Fibroblast of skin of scalp (primary cell): ENCODE results near the gene LIN37. TPM values are rescaled to one million over a fixed set of nuclear protein-coding genes. Genes with fewer than 3 reads are reported as not detected.

ENCODE experiments used
- DNase-seq: peaks from one replicate; pipeline ENCODE4 v3.0.0-alpha.2; 2013
- polyA plus RNA-seq, 2 experiments: library from polyadenylated mRNA; unstranded; fragments of 120-200 nt; gene quantifications; one replicate each; pipeline ENCODE4 v1.2.1, GENCODE V29; 2013; ENCODE audit not compliant: insufficient read length in 2 of 2

The LIN37 gene, protein sequence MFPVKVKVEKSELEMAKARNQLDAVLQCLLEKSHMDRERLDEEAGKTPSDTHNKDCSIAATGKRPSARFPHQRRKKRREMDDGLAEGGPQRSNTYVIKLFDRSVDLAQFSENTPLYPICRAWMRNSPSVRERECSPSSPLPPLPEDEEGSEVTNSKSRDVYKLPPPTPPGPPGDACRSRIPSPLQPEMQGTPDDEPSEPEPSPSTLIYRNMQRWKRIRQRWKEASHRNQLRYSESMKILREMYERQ
- 14.3 TPM for polyA plus RNA-seq (2013, experiment 1 of 2; ENCODE audit: insufficient read length)
- polyA plus RNA-seq (2013, experiment 2 of 2; ENCODE audit: insufficient read length): 9.8 TPM

DNA sequence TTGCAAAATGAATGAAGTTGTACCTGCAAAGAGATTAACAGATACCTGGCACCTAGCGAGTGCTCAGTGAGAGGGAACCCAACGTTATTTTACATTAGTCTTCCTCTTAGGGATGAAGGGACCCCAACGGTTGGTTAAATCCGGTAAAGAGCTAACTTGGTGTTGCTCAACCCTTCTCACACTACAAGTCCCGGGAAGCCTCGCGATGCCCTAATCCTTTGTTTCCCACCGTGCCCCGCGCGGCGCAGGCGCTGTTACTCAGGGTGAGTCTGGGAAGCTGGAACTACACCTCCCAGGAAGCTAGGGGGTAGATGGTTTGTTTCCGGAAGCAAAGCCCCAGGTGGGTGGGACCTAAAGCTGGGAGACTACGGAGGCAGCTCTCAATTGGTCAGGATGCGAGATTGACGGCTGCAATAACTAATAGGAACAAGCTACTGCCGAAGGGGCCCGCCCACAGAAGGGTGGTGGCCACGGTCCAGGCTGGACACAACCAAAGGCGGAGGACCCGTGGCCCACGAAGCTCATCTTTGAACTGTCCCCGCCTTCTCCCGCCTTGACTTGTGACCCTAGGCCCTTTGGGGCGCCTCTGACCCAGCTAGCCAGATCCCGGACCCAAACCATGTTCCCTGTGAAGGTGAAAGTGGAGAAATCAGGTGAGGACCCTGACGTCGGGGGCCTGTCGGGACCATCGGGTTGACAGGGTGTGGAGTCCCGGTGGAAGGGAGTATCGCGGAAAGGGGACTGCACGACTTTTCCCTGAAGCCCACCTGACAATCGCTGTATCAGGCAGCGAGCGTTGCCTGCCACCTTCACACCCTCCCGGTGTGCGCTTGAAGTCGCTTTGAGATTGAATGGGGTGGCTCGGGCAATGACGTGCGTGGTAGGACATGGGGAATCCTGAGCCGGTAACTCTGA, at the start of gene LIN37:
TSS of gene LIN37 (plus strand) at position 471 of the 915 bp plus-strand sequence. CDS start at position 620, 149 bp downstream.
- peak; percentile 99 for DNase-seq

DNA sequence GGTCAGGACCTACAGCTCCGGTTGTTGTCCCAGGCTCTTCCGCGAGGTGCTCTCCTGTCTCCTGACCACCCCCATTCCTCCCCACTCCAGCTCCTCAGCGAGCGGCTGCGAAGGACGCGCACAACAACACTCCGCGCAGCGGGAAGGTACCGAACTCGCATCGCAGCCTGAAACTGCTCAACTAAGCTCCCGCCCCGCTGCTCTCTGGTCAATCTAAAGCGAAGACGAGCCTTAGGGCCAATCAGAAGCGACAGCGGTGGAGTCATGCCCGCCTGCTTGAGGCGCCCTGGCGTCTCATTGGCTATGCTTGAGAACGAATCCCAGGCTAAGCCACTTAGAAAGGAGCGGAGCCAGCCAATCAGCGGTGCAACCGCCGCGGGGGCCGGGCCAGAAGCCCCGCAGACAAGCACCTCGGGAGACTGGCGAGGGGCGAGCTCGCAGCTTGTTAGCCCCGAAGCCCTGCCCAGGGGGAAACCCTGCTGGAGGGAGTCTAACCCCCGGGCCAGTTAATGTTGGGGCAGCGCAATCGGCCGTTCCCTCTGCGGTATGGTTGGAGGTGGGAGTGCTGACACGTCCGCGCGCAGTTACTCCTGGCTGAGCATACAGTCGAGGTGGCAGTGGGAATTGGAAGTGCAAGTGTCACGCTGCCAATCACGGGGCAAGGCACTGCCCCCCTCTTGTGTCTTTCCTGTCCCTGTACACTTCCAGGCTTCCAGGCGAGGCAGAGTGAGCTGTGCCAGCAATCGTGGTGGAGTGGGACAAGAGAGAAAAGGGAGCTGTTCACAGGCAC, 46.0 kb upstream of the LIN37 start:
- DNase-seq: peak; percentile 97

DNA sequence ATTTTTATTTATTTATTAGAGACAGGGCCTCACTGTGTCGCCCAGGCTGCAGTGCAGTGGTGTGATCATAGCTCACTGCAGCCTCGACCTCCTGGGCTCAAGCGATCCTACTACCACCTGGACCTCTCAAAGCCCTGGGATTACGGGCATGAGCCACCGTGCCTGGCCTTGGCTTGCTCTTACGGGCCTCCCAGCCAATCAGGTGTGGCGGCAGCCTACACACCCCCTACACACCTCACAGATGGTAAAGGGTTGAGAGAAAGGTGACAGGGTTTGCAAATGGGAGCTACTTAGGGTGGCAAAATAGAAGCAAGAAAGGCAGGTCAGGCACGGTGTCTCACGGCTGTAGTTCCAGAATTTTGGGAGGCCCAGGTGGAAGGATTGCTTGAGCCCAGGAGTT, 45.0 kb upstream of the LIN37 start:
- no peak for DNase-seq

DNA sequence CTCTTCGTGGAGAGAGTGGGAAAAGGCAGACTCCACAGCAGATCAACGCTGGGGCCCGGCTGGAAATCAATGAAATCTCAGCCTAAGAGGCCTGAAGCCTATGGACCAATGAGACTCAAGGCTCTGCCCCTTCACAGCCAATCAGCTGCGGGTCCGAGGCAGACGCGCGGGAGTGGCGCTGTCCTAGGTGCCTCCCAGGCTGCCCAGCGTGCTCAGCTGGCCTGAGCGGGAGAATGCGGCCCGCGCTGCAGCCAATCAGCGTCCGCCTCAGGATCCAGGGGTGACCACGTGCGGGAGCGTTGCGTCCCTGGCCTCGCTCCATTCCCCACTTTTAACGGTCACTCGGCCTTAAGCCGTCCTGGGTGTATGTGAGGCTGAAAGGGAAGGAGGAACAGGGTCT, 44.2 kb upstream of the LIN37 start, which contains the start of gene ZBTB32:
TSS of gene ZBTB32 (plus strand) at position 341 of the 400 bp plus-strand sequence. CDS start 10,069 bp downstream, outside the sequence.
- DNase-seq: peak; percentile 61

DNA sequence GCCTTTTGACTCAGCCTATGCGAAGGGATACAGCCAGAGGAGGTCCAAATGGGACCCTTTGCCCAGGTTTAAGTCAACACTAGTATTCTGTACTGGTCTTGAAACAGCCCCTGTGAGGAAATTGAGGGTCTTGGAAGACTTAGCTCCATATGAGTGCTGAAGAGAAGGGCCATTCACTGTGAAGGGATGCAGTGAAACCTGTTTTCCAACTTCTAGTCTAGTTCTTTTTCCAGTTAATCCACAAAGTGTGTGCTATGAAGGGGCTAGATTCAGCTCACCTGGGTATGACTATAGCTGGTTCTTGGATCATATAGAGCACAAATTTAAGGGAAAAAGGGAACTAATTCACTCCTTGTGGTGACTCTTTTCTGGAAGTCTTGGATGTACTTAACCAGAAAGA, 40.0 kb upstream of the LIN37 start:
- no peak for DNase-seq

DNA sequence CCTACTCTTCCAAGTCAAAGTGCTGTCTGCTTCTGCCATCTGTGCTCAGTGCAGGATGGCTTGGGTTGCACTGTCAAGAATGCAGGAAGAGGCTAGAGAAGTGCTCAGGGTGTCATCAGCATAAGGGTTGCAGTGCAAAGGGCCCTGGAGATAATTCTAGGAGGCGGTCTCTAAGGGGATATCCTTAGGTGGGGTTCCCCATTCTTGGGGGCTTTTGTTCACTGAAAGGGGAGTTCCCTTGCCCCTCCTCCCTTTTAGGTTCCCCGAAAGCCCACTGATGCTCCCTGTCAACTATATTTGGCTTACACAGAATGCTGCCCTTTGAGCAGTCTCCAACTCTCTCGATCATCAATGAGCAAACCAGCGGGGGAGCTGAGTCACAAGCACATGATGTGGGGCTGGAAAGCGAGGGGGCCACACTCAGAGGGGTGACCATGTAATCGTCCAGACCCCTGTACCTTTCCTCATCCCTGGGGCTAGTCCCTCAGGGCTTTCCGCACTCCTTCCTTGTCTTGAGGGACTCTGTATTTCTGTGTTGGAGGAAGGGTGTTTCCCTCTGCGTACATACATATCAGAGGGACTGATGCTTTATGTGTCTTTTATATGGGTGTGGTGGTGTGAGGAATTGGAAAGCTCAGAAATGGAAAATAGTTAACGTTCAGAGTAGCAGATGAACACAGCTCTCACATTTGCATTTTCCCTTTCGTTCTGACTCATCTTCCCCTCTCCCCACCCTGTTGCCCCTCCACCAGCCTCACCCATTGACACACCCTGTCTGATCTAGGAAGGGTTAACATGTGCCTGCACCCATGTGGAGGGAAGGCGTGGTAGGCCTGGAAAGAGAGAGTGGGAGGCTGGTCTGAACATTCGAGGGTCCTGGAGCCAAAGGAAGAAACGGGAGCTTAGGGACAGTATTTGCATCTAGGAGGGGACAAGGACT, 37.3 kb upstream of the LIN37 start:
- no peak for DNase-seq

DNA sequence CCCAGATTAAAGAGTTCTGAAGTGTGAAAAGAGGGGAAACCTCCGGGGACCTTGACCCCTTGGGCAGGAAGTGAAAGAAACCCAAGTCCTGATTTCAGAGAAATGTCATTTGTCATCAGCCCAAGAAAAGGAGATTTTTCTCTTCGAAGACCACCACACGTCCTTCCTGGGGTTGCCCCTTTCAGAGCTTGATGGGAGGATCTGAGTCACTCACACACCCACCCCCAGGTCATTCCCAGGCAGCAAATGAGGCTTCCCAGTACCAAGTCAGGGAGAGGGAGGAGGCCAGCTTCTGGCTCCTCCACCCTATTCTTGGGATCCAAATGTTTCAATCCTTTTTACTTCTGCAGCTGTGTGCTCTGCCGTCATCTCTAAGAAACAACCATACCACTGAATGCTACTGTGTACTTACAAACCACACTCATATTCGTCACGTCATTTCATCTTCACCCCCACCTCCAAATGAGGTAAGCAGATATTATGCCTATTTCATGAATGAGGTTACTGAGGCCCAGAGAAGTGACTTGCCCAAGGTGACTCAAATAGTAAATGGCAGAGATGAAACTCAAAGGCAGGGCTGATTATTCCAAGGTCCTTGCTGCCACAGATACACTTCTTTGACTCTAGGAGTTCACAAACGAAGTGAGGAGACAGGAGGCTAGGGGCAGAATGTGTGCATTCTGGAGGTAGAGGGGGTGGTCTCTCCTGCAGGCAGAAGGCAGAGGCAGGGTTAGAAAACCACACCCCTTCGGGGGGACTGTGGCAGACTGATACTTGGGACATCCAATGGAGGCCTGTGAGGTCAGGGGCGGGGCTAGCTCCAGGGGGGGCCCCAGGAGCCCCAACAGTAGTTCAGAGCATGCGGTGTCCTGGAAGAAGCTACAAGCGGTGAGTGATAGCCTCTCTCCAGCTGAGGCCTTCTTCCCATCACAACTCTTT, 35.5 kb upstream of the LIN37 start:
- no peak for DNase-seq

DNA sequence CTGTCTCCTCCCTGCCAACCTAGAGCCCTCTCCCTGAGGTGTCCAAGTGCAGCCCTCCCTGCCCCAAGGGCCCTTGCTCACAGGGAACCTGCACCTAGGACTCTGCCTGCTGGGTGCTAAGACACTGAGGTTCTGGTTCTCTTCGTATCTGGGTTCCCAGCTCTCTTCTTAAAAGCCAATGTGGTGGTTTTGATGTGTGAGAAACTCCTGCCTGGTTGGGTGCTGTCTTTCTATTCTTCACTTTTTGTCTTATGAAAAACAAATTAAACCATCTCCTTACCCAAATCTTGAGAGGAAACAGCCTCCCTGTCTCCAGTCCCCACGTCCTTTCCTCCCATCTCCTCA, 34.9 kb upstream of the LIN37 start:
- no peak for DNase-seq

DNA sequence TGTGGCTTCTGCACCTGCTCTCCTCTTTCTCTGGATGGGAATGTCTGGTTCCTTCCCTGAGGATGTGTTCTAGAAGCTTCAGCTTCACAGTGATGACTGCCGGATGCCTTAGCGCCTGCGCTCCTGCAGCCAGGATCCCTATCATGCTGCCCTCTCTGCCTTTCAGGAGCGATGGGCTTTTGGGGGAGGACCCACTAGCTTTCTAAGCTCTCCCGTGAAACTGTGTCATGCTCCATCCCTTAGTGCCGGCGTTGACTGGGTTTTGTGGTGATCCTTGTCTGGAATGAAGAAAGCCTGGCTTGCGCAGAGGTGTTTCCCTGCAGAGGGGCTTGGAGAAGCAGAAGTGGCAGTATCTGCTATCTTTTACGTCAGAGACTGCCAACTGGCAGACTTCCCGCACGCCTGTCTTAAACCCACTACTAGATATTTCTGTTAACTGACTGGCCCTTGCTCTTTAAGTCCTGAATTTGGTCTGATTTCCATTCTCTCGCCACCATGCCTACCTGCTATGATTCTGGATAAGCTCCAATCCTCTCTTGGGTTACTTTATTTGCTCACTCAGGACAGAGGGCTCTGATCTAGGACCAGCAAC, 34.4 kb upstream of the LIN37 start:
- DNase-seq: no peak

DNA sequence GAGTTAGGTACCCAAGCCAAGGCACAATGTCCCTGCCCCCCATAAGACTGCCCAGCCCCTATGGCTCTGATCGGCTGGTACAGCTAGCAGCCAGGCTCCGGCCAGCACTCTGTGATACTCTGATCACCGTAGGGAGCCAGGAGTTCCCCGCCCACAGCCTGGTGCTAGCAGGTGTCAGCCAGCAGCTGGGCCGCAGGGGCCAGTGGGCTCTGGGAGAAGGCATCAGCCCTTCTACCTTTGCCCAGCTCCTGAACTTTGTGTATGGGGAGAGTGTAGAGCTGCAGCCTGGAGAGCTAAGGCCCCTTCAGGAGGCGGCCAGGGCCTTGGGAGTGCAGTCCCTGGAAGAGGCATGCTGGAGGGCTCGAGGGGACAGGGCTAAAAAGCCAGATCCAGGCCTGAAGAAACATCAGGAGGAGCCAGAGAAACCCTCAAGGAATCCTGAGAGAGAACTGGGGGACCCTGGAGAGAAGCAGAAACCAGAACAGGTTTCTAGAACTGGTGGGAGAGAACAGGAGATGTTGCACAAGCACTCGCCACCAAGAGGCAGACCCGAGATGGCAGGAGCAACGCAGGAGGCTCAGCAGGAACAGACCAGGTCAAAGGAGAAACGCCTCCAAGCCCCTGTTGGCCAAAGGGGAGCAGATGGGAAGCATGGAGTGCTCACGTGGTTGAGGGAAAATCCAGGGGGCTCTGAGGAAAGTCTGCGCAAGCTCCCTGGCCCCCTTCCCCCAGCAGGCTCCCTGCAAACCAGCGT, 33.6 kb upstream of the LIN37 start:
- no peak for DNase-seq

DNA sequence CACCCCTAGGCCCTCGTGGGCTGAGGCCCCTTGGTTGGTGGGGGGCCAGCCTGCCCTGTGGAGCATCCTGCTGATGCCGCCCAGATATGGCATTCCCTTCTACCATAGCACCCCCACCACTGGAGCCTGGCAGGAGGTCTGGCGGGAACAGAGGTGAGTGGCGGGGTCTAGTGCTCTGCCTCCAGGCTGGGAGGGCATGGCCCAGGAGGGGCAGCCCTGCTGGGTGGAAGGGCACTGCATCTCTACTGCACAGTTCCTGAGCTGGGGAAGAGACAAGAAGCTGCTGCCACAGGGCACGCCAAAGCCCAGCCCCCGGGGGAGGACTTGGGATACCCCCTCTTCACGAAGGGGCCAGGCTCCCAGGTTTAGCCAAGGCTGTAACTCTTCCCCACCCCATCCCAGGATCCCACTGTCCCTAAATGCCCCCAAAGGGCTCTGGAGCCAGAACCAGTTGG, 33.0 kb upstream of the LIN37 start:
- no peak for DNase-seq

DNA sequence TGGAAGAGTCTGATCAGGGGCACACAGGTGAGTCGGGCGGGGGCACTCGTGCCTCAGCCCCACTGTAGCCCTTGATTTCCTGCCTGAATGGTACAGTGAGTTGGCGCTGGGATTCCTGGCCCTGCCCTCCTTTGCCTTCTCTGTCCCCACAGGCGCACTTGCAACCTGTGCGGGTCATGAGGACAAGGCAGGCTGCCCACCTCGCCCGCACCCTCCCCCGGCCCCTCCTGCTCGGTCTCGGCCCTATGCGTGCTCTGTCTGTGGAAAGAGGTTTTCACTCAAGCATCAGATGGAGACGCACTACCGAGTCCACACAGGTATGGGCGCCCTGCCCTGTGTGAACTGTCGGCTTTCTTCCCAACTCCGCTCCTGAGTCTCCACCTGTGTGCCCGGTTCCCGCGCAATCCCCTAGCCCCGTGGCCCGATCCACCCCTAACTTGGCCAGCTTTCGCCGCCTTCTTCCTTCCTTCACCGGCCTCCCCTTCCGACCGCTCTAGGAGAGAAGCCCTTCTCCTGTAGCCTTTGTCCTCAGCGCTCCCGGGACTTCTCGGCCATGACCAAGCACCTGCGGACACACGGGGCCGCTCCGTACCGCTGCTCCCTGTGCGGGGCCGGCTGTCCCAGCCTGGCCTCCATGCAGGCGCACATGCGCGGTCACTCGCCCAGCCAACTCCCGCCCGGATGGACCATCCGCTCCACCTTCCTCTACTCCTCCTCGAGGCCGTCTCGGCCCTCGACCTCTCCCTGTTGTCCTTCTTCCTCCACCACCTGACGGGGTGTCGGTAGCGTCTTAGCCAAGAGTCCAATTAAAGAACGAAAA, 32.2 kb upstream of the LIN37 start:
- DNase-seq: no peak

DNA sequence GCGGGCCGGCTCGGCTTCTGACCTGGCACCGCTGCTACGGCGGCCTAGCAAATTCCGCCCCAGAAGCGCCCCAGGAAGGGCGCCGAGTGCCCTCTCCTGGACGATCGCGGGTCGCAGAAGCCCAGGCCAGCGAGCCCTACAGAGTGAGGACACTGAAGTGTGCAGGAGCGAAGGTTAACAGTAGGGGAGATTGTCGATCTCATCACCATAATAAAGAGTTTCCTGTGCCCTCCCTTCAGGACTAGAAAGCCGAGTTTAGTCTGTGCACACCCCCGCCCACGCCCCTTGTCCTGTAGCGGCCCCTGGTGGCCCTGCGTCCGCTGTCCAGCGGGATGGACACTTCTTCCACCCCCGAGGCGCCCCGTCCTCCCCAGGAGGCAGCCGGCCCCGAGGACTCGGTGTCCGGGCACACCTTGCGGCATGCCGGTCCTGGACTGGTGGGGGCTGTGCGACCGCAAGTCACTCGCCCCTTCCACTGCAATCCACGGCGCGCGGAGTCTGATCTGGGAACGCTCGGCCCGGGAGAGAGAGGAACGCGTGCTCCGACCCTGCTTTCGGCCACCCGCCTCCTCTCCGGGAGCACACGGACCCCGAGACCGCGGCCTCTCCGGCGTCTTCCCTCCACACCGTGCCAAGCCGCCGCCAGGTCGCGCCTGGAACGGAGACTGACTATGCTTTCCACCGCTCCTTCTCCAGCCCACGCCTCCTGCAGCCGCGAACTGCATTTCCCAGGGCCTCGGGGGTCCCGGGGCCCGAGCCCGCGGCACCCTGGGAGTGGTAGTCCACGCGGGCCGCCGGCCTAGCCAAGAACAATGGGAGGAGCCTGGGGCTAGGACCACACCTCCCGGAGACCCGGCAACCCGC, 31.3 kb upstream of the LIN37 start:
- peak; percentile 85 for DNase-seq

DNA sequence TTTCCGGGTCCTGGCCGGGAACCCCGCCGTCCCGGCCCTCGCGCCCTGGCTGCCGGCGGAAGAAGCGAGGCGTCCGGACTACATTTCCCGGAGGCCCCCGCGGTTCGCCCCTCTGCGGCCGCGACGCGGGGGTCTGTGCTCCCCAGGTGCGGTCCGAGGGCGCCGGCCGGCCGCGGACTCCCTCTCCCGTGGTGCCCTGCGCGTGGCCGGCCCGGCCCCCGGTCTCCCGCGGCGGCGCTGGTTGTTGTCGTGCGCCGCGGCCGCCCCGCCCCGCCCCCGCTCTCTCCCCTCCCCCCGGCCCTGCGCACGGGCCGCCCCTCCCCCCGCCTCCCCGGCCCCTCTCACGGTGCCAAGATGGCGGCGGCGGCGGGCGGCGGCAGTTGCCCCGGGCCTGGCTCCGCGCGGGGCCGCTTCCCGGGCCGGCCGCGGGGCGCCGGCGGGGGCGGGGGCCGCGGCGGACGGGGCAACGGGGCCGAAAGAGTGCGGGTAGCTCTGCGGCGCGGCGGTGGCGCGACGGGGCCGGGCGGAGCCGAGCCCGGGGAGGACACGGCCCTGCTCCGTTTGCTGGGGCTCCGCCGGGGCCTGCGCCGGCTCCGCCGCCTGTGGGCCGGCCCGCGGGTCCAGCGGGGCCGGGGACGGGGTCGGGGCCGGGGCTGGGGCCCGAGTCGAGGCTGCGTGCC, 30.6 kb upstream of the LIN37 start, which contains the start of gene KMT2B:
TSS of gene KMT2B (plus strand) at position 339 of the 680 bp plus-strand sequence. CDS start at position 355, 16 bp downstream.
- DNase-seq: peak; percentile 98

DNA sequence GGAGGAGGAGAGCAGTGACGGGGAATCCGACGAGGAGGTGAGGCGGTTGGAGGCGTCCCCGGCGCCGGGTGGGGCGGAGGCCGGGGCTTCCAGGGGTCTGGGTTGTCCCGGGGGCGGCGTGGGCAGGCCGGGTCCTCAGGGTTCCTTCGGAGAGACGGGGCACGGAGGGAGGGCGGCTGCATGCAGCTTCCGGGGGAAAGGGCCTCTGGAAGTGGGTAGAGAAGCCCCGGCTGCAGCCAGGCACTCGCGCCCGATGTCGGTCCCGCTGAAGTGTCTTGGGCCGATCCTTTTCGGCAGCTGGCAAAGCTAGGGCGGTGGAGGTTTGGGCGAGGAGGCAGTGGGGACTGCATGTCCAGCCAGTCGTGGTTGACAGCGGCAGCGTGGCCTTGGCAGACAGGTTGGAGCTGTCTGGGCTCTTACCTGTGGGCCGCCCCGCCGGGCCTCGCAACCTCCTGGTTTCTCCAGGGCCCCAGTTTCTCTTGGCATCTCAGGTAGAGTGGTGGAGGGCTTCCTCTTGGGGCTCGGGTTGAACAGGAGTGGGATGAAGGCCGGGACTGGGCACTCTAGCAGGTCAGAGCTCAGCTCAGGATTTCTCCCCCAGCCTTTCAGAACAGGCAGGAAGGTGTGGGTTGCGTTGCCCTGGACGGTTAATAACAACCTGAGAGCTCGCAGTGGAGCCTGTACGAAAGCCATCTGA, 29.9 kb upstream of the LIN37 start:
- no peak for DNase-seq
